ENCODE measurements around the gene ADCK1.
"Not testable (repeated sequence)": the region's sequence is repeated elsewhere in the genome, so short reads cannot be mapped to it uniquely, and the experiment has no call there.

- not testable (repeated sequence) for TF ChIP-seq POLR2A, CTCF (IDR thresholded peaks at IDR 0.05)
Measured at GRCh38 chr14:77773966-77774365, 25.9 kb upstream of the ADCK1 start.

Data from vagina (tissue), 2 donors.